Kidney glomerular epithelial cell (primary cell): ENCODE results near the gene SPTB.

Experiments
- DNase-seq: peaks from one replicate; lab custom pipeline; 2025; lab: John Stamatoyannopoulos, UW

The SPTB gene

DNA sequence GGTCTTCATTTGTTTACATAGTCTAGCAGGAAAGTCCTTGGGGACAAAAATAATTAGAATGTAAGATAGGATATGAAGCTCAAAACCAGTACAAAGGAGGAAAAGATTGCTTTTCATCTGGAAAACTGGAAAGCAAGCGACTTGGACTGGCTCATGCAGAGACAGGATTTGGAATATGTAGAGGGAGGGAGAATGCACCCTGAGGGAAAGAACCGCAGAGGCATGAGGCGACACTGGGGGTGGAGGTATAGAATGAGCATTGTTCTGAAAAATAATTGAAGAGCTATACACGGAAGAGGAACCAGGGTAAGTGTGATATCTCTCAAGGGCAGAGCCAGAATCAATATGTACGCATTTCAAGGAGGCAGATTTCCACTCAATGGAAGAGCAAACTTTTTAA lies 90.0 kb downstream of the SPTB start:
- DNase-seq: no peak

DNA sequence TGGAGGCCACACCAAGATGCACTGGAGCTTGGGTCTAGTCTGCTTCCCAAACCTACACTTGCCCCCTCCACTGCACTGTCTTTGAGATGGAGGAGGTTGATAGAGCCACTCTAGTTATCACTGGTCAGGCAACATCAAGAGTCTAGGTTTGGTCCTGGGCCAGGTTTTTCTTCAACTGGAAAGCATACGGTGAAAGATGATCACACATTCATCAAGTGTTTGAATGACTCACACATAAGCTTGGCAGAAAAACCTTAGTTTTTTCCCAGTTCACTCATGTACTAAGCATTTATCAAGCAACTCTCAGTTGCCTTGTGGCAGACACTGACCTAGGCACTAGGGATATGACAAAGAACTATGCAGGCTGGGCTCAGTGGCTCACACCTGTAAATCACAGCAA lies 91.0 kb downstream of the SPTB start:
- peak; percentile 82 for DNase-seq

- DNase-seq: no peak
These were observed 92.1 kb downstream of the SPTB start for GRCh38 chr14:64787619-64788018.

DNA sequence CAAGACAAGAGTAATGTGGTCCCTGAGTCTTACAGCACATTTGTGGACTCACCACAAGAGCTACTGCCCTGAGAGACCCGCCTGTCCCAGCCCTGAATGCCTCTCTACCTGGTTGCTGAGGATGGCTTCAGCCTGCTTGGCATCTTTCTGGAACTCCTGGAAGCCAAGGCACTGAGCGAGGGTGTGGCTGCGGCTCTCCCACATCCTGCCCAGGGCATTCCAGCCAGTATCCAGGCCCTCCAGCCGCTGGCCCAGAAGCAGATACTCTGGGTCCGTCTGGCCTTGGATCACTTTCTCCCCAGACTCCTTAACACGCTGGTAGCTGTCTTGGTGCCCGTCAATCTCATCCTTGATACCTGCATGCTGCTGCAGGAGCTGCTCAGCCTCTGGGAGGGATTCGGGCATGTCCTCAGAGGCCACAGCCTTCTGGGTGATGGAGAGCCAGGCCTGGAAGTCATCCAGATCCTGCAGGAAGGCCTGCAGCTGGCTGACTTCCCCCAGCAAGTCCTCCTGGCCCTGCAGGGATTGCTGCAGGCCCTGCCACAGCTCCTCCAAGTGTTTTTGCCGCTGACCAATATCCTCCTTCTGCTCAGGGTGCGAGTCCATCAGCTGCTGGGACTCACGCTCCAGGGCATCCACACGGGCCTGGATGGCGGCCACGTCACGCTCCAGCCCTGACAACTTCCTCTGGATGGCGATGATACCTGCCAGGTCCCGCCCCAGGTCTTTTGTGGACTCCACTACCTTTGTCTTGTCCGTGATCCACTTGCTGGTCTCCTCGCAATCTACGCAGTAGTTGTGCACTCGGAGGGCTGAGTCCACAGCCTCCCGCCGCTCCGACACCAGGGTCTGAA lies 93.2 kb downstream of the SPTB start:
- DNase-seq: no peak

DNA sequence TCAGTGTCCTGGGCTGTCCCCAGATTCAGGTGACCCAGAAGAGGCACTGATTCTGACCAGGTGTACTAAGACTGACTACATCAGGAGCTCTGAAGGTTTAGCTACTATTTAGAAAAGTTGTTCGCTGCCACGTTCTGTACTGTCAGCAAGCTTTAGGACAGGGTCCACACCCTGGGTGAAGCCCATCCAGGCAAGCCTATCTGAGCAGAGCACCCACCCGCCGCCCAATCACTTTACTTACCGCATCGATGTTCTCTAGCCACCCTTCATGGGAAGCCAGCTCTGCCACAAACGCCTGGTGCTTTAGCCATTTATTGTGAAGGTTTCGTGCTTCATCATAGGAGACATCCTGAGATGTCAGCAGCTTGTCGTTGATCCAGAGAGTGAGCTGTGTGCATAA lies 95.7 kb downstream of the SPTB start:
- no peak for DNase-seq

GRCh38 chr14:64782196-64782595 lies 97.5 kb downstream of the SPTB start:
- DNase-seq: no peak

DNA sequence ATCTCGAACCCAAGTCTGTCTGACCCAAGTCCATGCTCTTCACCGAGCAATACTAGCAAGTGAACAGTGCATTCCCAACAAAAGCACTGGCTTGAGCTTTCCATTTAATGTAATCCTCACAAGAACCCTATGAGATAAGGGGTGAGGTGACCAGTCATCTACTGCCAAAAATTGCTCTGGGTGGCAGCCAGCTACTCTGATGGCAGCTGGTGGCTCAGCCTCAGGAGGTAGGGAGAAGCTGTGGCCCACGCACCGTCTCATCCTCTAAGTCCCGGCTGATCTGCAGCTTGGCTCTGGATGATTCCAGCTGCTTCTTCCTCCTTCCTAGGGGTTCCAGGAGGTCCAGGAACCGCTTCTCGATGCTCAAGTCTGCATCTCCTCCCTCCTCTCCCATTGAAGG lies 100.2 kb downstream of the SPTB start:
- no peak for DNase-seq

DNA sequence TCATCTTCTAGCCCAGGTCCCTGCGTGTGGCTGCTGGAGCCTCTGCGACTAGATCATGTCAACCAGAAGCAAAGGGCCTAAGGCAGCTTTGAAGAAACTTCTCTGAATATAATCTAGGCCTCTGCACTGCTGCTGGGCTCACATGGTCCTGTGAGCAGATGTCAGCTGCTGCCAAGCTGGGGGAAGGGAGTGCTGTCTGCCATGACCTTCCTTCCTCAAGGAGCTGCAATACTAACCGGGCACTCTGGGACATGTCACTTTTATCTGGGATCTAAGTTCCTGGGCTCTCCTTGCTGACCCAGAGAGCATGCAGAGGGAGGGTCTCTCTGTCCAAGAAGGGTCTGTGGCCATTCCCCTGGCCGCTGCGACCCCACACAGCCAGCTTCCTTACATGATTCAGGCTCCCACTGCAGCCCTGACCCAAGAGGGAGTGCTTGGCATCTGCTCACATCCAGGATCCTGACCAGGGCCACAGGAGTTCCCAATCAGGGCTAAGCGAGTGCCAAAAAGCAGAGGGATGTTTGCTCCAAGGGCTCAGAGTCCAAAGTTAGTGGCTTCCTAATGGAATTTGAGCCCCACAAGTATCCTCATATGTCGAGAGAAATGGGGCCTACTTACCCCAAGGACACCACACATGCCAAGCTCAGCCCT lies 101.5 kb downstream of the SPTB start:
- no peak for DNase-seq

GRCh38 chr14:64777461-64777860 lies 102.2 kb downstream of the SPTB start:
- no peak for DNase-seq

- no peak for DNase-seq
These were observed 104.5 kb downstream of the SPTB start for GRCh38 chr14:64775081-64775777.

GRCh38 chr14:64774272-64774671 lies 105.4 kb downstream of the SPTB start:
- no peak for DNase-seq

GRCh38 chr14:64773577-64773976 lies 106.1 kb downstream of the SPTB start:
- no peak for DNase-seq

GRCh38 chr14:64773046-64773445 lies 106.7 kb downstream of the SPTB start:
- no peak for DNase-seq

- DNase-seq: no peak
These were observed 107.2 kb downstream of the SPTB start for GRCh38 chr14:64772397-64772950.

DNA sequence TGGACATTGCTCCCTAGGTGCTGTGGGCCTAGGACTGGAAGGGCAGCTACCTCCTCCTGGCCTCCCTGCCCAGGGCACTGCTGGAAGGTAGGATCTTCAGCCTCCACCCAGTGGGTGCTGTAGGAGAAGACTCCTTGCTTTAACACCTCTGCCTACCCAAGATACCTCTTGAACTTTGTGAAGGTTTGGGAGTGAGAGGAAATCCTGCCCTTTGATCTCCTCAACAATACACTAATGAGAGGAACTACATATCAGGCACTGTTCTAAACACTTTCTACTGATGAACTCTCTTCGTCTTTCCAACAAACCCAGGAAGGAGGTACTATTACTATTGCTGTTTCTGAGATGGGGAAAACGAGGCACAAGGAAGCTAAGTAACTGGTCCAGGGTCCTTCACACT lies 108.5 kb downstream of the SPTB start:
- no peak for DNase-seq

DNA sequence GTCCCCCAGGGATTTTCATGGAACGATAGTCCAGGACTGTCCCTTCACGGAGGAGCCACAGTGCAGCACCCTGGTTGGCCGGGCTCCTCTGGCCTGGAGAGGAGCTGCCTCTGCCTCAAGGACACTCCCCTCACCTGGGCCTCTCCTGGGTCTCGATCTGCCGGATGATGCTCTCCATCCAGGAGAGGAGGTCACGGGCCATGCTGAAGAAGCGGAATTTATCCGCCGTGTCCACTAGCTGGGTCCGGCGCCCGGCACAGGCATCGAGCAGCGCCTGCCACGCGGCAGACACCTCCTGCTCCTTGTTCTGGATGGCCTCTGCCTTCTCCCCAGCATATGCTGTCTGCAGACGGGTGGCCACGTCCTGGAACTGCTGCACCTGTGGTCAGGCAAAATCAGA lies 109.0 kb downstream of the SPTB start:
- no peak for DNase-seq

- no peak for DNase-seq
These were observed 110.3 kb downstream of the SPTB start for GRCh38 chr14:64769096-64770020.

- DNase-seq: no peak
These were observed 111.2 kb downstream of the SPTB start for GRCh38 chr14:64768401-64769095.

DNA sequence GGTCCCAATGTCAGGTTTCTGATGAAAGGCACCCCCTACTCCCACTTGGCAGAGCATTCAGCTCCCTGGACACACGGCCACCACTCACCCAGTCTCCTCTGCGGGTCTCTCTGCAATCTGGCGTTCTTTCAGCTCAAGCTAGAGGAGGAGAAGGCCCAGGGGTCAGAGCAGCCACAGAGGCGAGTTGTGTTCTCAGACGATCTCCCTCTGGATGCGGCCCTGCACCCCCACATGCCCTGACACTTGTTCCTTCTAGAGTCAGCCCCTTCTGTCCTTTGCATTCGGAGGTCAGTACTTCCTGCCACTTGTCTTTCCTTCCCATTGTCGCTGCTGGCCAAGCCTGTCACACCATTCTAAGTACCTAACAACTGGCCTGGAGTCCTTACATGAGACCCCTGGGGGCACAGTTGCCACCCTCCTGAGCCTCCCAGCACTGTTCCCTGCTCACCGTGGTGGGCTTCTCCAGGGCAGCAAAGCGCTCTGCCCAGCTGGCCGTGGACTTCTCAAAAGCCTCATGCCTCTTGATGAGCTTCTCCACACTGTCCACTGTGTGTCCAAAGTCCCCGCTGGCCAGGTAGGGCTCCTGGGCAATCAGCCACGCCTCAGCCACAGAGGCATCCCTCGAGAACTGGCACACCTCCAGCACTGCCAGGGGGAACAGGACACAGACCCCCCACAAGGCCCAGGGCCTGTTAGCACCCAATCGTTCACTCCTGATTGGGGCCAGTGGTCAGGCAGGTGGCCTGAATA lies 112.3 kb downstream of the SPTB start:
- no peak for DNase-seq

DNA sequence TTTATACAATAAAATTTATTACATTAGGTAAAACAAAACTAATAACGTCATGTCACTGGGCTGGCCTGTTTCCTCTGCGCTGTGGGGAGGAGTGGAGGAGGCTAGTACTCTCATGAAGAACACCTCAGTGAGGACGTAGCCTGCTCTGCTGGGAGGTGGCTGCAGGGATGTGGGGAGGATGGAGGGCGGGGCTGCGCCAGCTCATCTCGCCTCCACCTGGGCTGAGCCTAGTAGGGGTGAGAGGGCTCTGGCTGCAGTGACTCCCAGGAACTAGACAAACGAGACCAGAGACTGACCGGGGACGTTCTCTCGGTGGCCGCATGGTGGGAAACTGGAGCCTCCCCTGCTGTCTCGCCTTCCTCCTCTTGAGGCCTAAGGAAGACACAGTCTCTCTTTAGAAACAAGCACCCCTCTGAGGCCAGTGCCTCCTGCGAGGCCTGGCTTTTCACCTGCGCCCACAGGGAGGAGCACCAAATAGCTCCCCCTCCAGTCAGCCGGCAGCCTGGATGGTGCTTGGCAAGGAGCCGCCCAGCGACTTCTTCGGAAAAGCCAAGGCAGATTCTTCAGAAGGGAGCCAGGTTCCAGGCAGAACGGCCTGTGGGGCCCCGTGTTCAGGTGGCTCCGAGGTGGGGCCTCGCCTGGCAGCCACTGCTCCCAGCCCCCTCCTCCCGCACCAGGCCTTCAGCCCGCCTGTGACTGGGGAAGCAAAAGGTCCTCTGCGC lies 113.1 kb downstream of the SPTB start:
- DNase-seq: no peak
